ENCODE results near the gene GFPT2. TPM values are rescaled to one million over a fixed set of nuclear protein-coding genes. Genes with fewer than 3 reads are reported as not detected.

Gene GFPT2
- total RNA-seq, 4 donors from 2014 or later, result 2.1 to 5.5 (median 4.1) TPM

GRCh38 chr5:180382926-180383325 is 29.8 kb upstream of the GFPT2 start:
- no peak for TF ChIP-seq POLR2A (IDR thresholded peaks at IDR 0.05)
- no peak for TF ChIP-seq CTCF (IDR thresholded peaks at IDR 0.05 in 4 of 5, conservative IDR thresholded peaks at IDR 0.05 in 1 of 5)
- Histone ChIP-seq H3K9me3 (no peaks in the 10 kb centered on the region), H3K4me1 (no peaks in the 10 kb centered on the region), H3K4me3 (no peak overlapping the region), H3K27me3 (peaks cover 0 to 4% (median 0%) of the 10 kb centered on the region in 3 donors), H3K27ac (no peak overlapping the region), H3K36me3 (no peaks in the 10 kb centered on the region)
- intact Hi-C loops (cut with DNase I; ENCODE audit: low total_unique reads) (no loop called here), in situ Hi-C loops (cut with MboI; ENCODE audit: low sequenced_read_pairs in 4 of 4) (no loop called here)
- no peak for DNase-seq
- ATAC-seq, result no peak

GRCh38 chr5:180381851-180382480 is 28.8 kb upstream of the GFPT2 start:
- intact Hi-C loops (cut with DNase I; ENCODE audit: low total_unique reads), result no loop called here
- Histone ChIP-seq H3K4me3 (no peak overlapping the region), H3K27me3 (peaks cover 0 to 4% (median 0%) of the 10 kb centered on the region in 3 donors), H3K4me1 (no peaks in the 10 kb centered on the region), H3K27ac (no peak overlapping the region), H3K9me3 (no peaks in the 10 kb centered on the region), H3K36me3 (no peaks in the 10 kb centered on the region)
- in situ Hi-C loops (cut with MboI; ENCODE audit: low sequenced_read_pairs in 4 of 4), result no loop called here
- DNase-seq (no peak), ATAC-seq (no peak)
- TF ChIP-seq CTCF (IDR thresholded peaks at IDR 0.05 in 4 of 5, conservative IDR thresholded peaks at IDR 0.05 in 1 of 5), result no peak
- no peak for TF ChIP-seq POLR2A (IDR thresholded peaks at IDR 0.05)

GRCh38 chr5:180381428-180381827 is 28.3 kb upstream of the GFPT2 start:
- Histone ChIP-seq H3K4me1 (no peaks in the 10 kb centered on the region), H3K36me3 (no peaks in the 10 kb centered on the region), H3K4me3 (no peak overlapping the region), H3K9me3 (no peaks in the 10 kb centered on the region), H3K27me3 (peaks cover 0 to 4% (median 0%) of the 10 kb centered on the region in 3 donors), H3K27ac (no peak overlapping the region)
- intact Hi-C loops (cut with DNase I; ENCODE audit: low total_unique reads) (no loop called here), in situ Hi-C loops (cut with MboI; ENCODE audit: low sequenced_read_pairs in 4 of 4) (no loop called here)
- no peak for TF ChIP-seq POLR2A (IDR thresholded peaks at IDR 0.05)
- TF ChIP-seq CTCF (IDR thresholded peaks at IDR 0.05 in 4 of 5, conservative IDR thresholded peaks at IDR 0.05 in 1 of 5), result no peak
- ATAC-seq, result no peak
- no peak for DNase-seq

- no peak for ATAC-seq
- in situ Hi-C loops (cut with MboI; ENCODE audit: low sequenced_read_pairs in 4 of 4), result no loop called here
These were observed 27.7 kb upstream of the GFPT2 start for GRCh38 chr5:180380856-180381255.

More at GRCh38 chr5:180380856-180381255, 27.7 kb upstream of the GFPT2 start:
- DNase-seq, result no peak
- intact Hi-C loops (cut with DNase I; ENCODE audit: low total_unique reads), result no loop called here
- Histone ChIP-seq H3K4me3 (no peak overlapping the region), H3K27me3 (peaks cover 0 to 4% (median 0%) of the 10 kb centered on the region in 3 donors), H3K9me3 (no peaks in the 10 kb centered on the region), H3K4me1 (no peaks in the 10 kb centered on the region), H3K36me3 (no peaks in the 10 kb centered on the region), H3K27ac (no peak overlapping the region)
- no peak for TF ChIP-seq CTCF (IDR thresholded peaks at IDR 0.05 in 4 of 5, conservative IDR thresholded peaks at IDR 0.05 in 1 of 5)
- TF ChIP-seq POLR2A (IDR thresholded peaks at IDR 0.05), result no peak

All from gastrocnemius medialis (tissue), 4 donors.